ENCODE data around the gene PLLP. TPM values are rescaled to one million over a fixed set of nuclear protein-coding genes. Genes with fewer than 3 reads are reported as not detected.
A peak's percentile ranks its signal among the peaks of the same experiment; 100 is the strongest.

Gene PLLP
- total RNA-seq, 1 experiment from 2014 or later: 2.8 TPM

DNA sequence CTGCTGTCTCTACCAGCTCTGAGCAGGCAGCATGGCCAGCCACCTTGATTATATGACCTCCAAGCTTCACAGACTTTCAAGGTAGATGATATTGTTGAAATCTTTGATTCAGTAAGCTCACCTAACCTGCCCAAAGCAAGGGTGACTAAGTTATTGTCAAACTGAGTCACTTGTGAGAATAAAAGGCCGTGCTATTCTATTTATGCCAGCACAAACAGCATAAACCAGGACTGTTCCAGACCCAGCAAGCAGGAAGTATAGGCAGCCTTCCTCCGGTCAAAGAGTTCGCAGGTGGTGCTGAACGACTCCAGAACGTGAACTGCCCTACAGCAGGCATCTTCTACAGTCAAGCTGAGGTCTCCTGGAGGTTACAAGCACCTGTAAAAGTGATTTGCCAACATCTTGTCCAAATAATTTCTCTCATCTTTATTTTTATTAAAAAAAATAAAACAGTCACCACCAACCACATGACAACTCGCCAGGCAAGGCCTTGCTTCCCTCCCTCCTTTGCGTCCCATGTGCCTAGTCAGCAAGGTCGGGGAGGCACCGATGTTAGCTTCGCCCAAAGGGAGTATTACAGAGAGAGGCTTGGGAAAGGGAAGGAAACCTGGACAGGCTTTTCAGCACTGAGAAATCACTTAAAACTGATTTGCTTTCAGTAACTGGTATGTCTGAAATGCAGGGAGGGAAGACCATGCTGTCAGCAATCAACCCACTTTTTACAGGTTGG is 28.6 kb downstream of the PLLP start:
- CTCF ChIA-PET: no interaction called here
- DNase-seq: peak in 1 of 2 experiments; percentile 46
- H3F3A ChIP-seq (ENCODE audit: insufficient read depth, low read depth): peaks cover 26% of the 10 kb centered on the region
- no TSS peak for BruUV-seq (replicated peaks)
- 0 out of 2 replicates have a peak, but pooled peaks cover 4% of the 10 kb centered on the region for H3K36me3 ChIP-seq (ENCODE audit: low read depth)
- H3K9me3 ChIP-seq (ENCODE audit: insufficient read depth, low read depth): no peaks in the 10 kb centered on the region
- TF ChIP-seq, protein P1, sequence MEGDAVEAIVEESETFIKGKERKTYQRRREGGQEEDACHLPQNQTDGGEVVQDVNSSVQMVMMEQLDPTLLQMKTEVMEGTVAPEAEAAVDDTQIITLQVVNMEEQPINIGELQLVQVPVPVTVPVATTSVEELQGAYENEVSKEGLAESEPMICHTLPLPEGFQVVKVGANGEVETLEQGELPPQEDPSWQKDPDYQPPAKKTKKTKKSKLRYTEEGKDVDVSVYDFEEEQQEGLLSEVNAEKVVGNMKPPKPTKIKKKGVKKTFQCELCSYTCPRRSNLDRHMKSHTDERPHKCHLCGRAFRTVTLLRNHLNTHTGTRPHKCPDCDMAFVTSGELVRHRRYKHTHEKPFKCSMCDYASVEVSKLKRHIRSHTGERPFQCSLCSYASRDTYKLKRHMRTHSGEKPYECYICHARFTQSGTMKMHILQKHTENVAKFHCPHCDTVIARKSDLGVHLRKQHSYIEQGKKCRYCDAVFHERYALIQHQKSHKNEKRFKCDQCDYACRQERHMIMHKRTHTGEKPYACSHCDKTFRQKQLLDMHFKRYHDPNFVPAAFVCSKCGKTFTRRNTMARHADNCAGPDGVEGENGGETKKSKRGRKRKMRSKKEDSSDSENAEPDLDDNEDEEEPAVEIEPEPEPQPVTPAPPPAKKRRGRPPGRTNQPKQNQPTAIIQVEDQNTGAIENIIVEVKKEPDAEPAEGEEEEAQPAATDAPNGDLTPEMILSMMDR (conservative IDR thresholded peaks at IDR 0.05): no peak
- TF ChIP-seq EZH2 (IDR thresholded peaks at IDR 0.05; ENCODE audit: low read depth): no peak
- no peaks in the 10 kb centered on the region for H3K27me3 ChIP-seq (ENCODE audit: insufficient read depth, low read depth)
- intact Hi-C loops (cut with micrococcal nuclease; ENCODE audit: unreplicated experiment): no loop called here
- no peaks in the 10 kb centered on the region for H3K9me2 ChIP-seq (ENCODE audit: insufficient read depth)
- POLR2A ChIA-PET (ENCODE audit: unreplicated experiment): interaction anchor here (0.6 kb wide), 1 partner anchor 36 kb away, joined by 3 read pairs; no protein-coding TSS in a partner anchor
- H3K79me2 ChIP-seq (ENCODE audit: low read depth): no peaks in the 10 kb centered on the region
- H3K27ac ChIP-seq: no peak overlapping the region
- no peak overlapping the region for H3K4me2 ChIP-seq
- H3K4me3 ChIP-seq: no peak overlapping the region
- no peak overlapping the region for H2AFZ ChIP-seq
- H3K4me1 ChIP-seq (replicated peaks; ENCODE audit: insufficient read depth): peaks cover 35% of the 10 kb centered on the region
- no peaks in the 10 kb centered on the region for H4K20me1 ChIP-seq (ENCODE audit: insufficient read depth)

DNA sequence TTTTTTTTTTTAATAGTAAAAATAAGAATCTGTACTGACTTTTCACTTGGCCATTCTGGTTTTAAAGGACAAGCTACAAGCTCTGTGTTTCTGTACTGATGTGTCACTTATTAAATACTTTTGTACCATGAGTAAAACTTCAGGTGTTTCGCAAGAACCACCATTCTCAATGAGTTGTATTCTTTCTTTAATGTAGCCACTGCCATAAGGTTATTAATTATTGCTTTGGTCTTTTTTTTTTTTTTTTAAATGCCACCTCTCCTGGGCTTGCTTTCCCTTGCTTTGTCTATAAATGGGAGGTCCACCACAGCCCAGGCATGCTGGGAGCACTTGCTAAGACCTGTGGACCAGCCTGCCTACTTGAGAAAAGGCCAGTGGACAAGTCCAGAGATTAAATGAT is 31.0 kb downstream of the PLLP start:
- H3K4me2 ChIP-seq: no peak overlapping the region
- TF ChIP-seq EZH2 (IDR thresholded peaks at IDR 0.05; ENCODE audit: low read depth): no peak
- TF ChIP-seq, protein P1 (conservative IDR thresholded peaks at IDR 0.05): no peak
- CTCF ChIA-PET: no interaction called here

DNA sequence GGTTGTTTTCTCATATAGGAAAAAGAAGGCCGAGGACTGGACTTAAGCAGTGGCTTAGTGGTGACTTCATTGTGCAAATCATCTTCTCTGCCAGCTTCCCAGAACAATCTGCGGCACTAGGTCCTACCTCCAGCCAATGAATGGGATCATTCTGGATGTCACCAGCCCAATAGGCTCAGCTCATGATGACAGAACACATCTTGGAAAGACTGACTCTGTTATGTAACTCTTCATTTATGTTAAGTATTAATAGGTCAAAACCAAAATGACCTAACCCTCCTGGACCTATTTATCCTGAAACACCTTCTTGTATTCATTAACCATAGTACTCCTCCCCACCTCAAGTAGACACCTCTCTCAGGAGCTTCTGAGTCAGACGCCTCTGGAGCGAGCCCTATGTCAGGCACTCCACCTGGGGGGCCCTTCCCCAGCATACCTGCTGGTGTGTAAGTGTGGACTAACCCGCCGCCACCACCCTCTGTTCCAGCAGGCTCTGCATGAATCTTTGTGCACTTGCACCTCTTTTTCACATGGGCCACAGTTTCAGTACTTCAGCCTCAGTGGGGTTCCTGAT is 32.2 kb downstream of the PLLP start:
- Histone ChIP-seq H3K4me2 (no peak overlapping the region), H4K20me1 (ENCODE audit: insufficient read depth) (no peaks in the 10 kb centered on the region), H3K27ac (no peak overlapping the region), H3K79me2 (ENCODE audit: low read depth) (no peaks in the 10 kb centered on the region), H3K27me3 (ENCODE audit: insufficient read depth, low read depth) (no peaks in the 10 kb centered on the region), H2AFZ (no peak overlapping the region), H3K4me3 (no peak overlapping the region), H3K4me1 (replicated peaks; ENCODE audit: insufficient read depth) (peaks cover 22% of the 10 kb centered on the region), H3K36me3 (ENCODE audit: low read depth) (0 out of 2 replicates have a peak, but pooled peaks cover 4% of the 10 kb centered on the region), H3K9me3 (ENCODE audit: insufficient read depth, low read depth) (no peaks in the 10 kb centered on the region), H3F3A (ENCODE audit: insufficient read depth, low read depth) (peaks cover 13% of the 10 kb centered on the region; the same call in 1 of the 2 replicates), H3K9me2 (ENCODE audit: insufficient read depth) (no peaks in the 10 kb centered on the region)
- TF ChIP-seq EZH2 (IDR thresholded peaks at IDR 0.05; ENCODE audit: low read depth): no peak
- TF ChIP-seq, protein P1 (conservative IDR thresholded peaks at IDR 0.05): no peak
- intact Hi-C loops (cut with micrococcal nuclease; ENCODE audit: unreplicated experiment): no loop called here
- DNase-seq: no peak
- no TSS peak for BruUV-seq (replicated peaks)
- ChIA-PET POLR2A (ENCODE audit: unreplicated experiment) (no interaction called here), CTCF (no interaction called here)

More for the DNA sequence above, 31.0 kb downstream of the PLLP start:
- no peak overlapping the region for H3K4me3 ChIP-seq
- no peaks in the 10 kb centered on the region for H3K27me3 ChIP-seq (ENCODE audit: insufficient read depth, low read depth)
- BruUV-seq (replicated peaks): no TSS peak
- H3K9me2 ChIP-seq (ENCODE audit: insufficient read depth): no peaks in the 10 kb centered on the region
- intact Hi-C loops (cut with micrococcal nuclease; ENCODE audit: unreplicated experiment): no loop called here
- H3K27ac ChIP-seq: no peak overlapping the region
- no peaks in the 10 kb centered on the region for H3K79me2 ChIP-seq (ENCODE audit: low read depth)
- H2AFZ ChIP-seq: no peak overlapping the region
- 0 out of 2 replicates have a peak, but pooled peaks cover 4% of the 10 kb centered on the region for H3K36me3 ChIP-seq (ENCODE audit: low read depth)
- DNase-seq: peak in 1 of 2 experiments; percentile 53
- H3F3A ChIP-seq (ENCODE audit: insufficient read depth, low read depth): peaks cover 12% of the 10 kb centered on the region; the same call in 1 of the 2 replicates
- no peaks in the 10 kb centered on the region for H3K9me3 ChIP-seq (ENCODE audit: insufficient read depth, low read depth)
- peaks cover 22% of the 10 kb centered on the region for H3K4me1 ChIP-seq (replicated peaks; ENCODE audit: insufficient read depth)
- POLR2A ChIA-PET (ENCODE audit: unreplicated experiment): interaction anchor here (0.6 kb wide), 1 partner anchor 9 kb away, joined by 11 read pairs; the partner anchor contains the start of gene ARL2BP
- no peaks in the 10 kb centered on the region for H4K20me1 ChIP-seq (ENCODE audit: insufficient read depth)
